HepG2 (cell line): Measurements from ENCODE around the gene RAD1. TPM values are rescaled to one million over a fixed set of nuclear protein-coding genes. Genes with fewer than 3 reads are reported as not detected.

ENCODE experiments used
- ATF6 ChIP-seq: sonication (generic); formaldehyde crosslinking; conservative IDR thresholded peaks from 2 replicates; pipeline ENCODE4 v1.4.0; 2020; ENCODE audit warnings: missing genetic modification reagents
- ATF7 ChIP-seq, 2 experiments: fragments of 450-650 bp in 1 of 2; sonication (generic) in 1 of 2; formaldehyde crosslinking in 1 of 2; IDR thresholded peaks; 2 replicates each; pipeline versions ENCODE4 v1.4.0 to v1.6.1; 2016 to 2020; ENCODE audit warnings: antibody characterized with exemption in 1 of 2, mild to moderate bottlenecking in 1 of 2, missing genetic modification reagents in 1 of 2
- DPF2 ChIP-seq: sonication (generic); formaldehyde crosslinking; IDR thresholded peaks from 2 replicates; pipeline ENCODE4 v1.4.0; 2020; ENCODE audit warnings: mild to moderate bottlenecking, low read depth, missing genetic modification reagents, borderline replicate concordance
- EHMT2 ChIP-seq: fragments of 200-600 bp; sonication (generic); IDR thresholded peaks from 2 replicates; pipeline ENCODE4 v1.7.0; 2017; ENCODE audit warnings: antibody characterized with exemption, low read depth, low read length, borderline replicate concordance
- FOXA1 ChIP-seq, 2 experiments: fragments of 450-650 bp in 1 of 2; sonication (generic) in 1 of 2; formaldehyde crosslinking in 1 of 2; IDR thresholded peaks; 2 replicates each; pipeline versions ENCODE4 v1.4.0 to v1.6.1; 2016 to 2020; ENCODE audit warnings: missing genetic modification reagents in 1 of 2
- HOXD1 ChIP-seq: sonication (generic); formaldehyde crosslinking; IDR thresholded peaks from 2 replicates; pipeline ENCODE4 v1.5.0; 2020; ENCODE audit warnings: missing genetic modification reagents
- MIER3 ChIP-seq: IDR thresholded peaks from 2 replicates; pipeline ENCODE4 v1.6.1; 2016; ENCODE audit warnings: missing compliant biosample characterization, borderline replicate concordance
- NR2F6 ChIP-seq, 2 experiments: IDR thresholded peaks; 2 replicates each; pipeline ENCODE4 v1.6.1; 2016; ENCODE audit warnings: antibody characterized with exemption in 1 of 2, mild to moderate bottlenecking in 1 of 2
- RAD51 ChIP-seq: fragments of 450-650 bp; IDR thresholded peaks from 2 replicates; pipeline ENCODE4 v1.6.1; 2016; ENCODE audit warnings: borderline replicate concordance
- SMAD1 ChIP-seq: sonication (generic); formaldehyde crosslinking; IDR thresholded peaks from 2 replicates; pipeline ENCODE4 v1.4.0; 2020; ENCODE audit warnings: missing genetic modification reagents, low read depth, mild to moderate bottlenecking, borderline replicate concordance
- TP53 ChIP-seq: sonication (generic); formaldehyde crosslinking; conservative IDR thresholded peaks from 2 replicates; pipeline ENCODE4 v1.4.0; 2020; ENCODE audit warnings: missing genetic modification reagents
- ZIK1 ChIP-seq: sonication (generic); formaldehyde crosslinking; IDR thresholded peaks from 2 replicates; pipeline ENCODE4 v1.5.0; 2020; ENCODE audit warnings: mild to moderate bottlenecking, low read depth, missing genetic modification reagents, borderline replicate concordance
- ZNF251 ChIP-seq: sonication (generic); formaldehyde crosslinking; IDR thresholded peaks from 2 replicates; pipeline ENCODE4 v1.9.0; 2021; ENCODE audit warnings: mild to moderate bottlenecking, missing genetic modification reagents
- ZNF335 ChIP-seq: sonication (generic); formaldehyde crosslinking; IDR thresholded peaks from 2 replicates; pipeline ENCODE4 v1.4.0; 2020; ENCODE audit warnings: missing genetic modification reagents
- ZNF572 ChIP-seq: sonication (generic); formaldehyde crosslinking; IDR thresholded peaks from 2 replicates; pipeline ENCODE4 v1.5.1; 2020; ENCODE audit warnings: mild to moderate bottlenecking, missing genetic modification reagents
- ZSCAN22 ChIP-seq: sonication (generic); formaldehyde crosslinking; IDR thresholded peaks from 2 replicates; pipeline ENCODE4 v1.4.0; 2020; ENCODE audit warnings: mild to moderate bottlenecking, missing genetic modification reagents
- polyA plus RNA-seq, 8 experiments: library from polyadenylated mRNA; depleted of rRNA in 3 of 8; stranded (reverse) in 7 of 8; unstranded in 1 of 8; fragments of >200 nt; fragmentation: Illumina TruSeq in 4 of 8; extraction: Trizol in 4 of 8; gene quantifications; 2 replicates each; pipeline versions ENCODE4 v1.2.1 to v1.2.3, GENCODE V29; 2011 to 2016; ENCODE audit warnings: low read depth in 4 of 8, missing spikeins in 1 of 8, mixed read lengths in 1 of 8; ENCODE audit not compliant: insufficient read depth in 1 of 8
- total RNA-seq, 5 experiments: library from RNA; depleted of rRNA; stranded (reverse); fragments of >200 nt; fragmentation: Illumina TruSeq; extraction: Trizol; gene quantifications; 2 replicates each; pipeline ENCODE4 v1.2.3, GENCODE V29; 2016; ENCODE audit warnings: low read depth in 1 of 5
- TF ChIP-seq, protein P1 (sequence below): sonication (generic); formaldehyde crosslinking; IDR thresholded peaks from 2 replicates; pipeline ENCODE4 v1.5.1; 2020; ENCODE audit warnings: missing genetic modification reagents, mild to moderate bottlenecking, borderline replicate concordance
- TF ChIP-seq, protein P2 (sequence below): sonication (generic); formaldehyde crosslinking; IDR thresholded peaks from 2 replicates; pipeline ENCODE4 v1.4.0; 2020; ENCODE audit warnings: missing genetic modification reagents, borderline replicate concordance

The RAD1 gene
- total and polyA plus RNA-seq, 2 of the 13 experiments (the other 11 are each of a cell fraction or from before 2014, with no cell fraction given): 14.7 to 39.1 TPM

DNA sequence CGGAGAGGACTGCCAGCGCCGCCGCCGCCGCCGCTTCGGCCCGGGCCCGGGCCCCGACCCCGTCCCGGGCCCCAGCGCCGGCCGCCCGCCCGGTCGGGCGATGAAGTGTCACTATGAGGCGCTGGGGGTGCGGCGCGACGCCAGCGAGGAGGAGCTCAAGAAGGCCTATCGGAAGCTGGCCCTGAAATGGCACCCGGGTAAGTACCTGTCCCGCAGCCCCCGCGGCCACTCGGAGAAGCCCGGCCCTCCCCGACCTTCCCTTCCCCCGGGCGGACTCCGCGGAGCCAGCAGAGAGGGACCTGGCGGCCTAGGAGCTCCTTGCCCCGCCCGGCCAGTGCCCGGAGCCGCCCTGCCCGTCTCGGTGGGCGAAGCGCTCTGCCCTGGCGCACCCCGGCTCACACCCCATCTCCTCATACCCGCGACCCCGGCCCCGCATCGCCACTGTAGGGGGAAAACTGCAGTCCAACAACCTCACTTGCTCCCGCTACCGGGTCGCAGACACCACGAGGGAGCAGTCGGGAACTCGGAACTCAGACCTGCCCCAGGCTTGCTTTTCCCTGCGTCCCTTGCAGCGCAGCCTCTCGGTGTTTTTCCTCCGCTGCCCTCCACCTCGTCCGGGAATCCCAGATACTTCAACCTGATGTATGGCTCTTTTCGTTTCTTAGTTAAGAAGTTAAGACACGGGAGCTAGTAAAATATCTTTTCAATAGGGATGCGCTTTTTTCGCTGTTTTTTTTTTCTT is 14.6 kb upstream of the RAD1 start (continued):
- TF ChIP-seq, protein P1, sequence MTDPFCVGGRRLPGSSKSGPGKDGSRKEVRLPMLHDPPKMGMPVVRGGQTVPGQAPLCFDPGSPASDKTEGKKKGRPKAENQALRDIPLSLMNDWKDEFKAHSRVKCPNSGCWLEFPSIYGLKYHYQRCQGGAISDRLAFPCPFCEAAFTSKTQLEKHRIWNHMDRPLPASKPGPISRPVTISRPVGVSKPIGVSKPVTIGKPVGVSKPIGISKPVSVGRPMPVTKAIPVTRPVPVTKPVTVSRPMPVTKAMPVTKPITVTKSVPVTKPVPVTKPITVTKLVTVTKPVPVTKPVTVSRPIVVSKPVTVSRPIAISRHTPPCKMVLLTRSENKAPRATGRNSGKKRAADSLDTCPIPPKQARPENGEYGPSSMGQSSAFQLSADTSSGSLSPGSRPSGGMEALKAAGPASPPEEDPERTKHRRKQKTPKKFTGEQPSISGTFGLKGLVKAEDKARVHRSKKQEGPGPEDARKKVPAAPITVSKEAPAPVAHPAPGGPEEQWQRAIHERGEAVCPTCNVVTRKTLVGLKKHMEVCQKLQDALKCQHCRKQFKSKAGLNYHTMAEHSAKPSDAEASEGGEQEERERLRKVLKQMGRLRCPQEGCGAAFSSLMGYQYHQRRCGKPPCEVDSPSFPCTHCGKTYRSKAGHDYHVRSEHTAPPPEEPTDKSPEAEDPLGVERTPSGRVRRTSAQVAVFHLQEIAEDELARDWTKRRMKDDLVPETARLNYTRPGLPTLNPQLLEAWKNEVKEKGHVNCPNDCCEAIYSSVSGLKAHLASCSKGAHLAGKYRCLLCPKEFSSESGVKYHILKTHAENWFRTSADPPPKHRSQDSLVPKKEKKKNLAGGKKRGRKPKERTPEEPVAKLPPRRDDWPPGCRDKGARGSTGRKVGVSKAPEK: no peak
- TF ChIP-seq ATF7 (IDR thresholded peaks at IDR 0.05) (no peak), ATF7 (CRISPR knock-in tag; IDR thresholded peaks at IDR 0.05) (no peak), ZNF251 (CRISPR knock-in tag) (no peak), ZSCAN22 (CRISPR knock-in tag) (no peak), RAD51 (no peak), ATF6 (no peak), SMAD1 (CRISPR knock-in tag) (no peak), TP53 (no peak), HOXD1 (CRISPR knock-in tag) (no peak), NR2F6 (IDR thresholded peaks at IDR 0.05) (no peak), NR2F6 (CRISPR knock-in tag; IDR thresholded peaks at IDR 0.05) (no peak), ZNF572 (CRISPR knock-in tag) (no peak), DPF2 (CRISPR knock-in tag) (no peak), ZNF335 (no peak), EHMT2 (no peak), ZIK1 (CRISPR knock-in tag) (no peak), FOXA1 (IDR thresholded peaks at IDR 0.05) (no peak), FOXA1 (CRISPR knock-in tag; IDR thresholded peaks at IDR 0.05) (no peak), MIER3 (CRISPR knock-in tag) (no peak)
- TF ChIP-seq, protein P2, sequence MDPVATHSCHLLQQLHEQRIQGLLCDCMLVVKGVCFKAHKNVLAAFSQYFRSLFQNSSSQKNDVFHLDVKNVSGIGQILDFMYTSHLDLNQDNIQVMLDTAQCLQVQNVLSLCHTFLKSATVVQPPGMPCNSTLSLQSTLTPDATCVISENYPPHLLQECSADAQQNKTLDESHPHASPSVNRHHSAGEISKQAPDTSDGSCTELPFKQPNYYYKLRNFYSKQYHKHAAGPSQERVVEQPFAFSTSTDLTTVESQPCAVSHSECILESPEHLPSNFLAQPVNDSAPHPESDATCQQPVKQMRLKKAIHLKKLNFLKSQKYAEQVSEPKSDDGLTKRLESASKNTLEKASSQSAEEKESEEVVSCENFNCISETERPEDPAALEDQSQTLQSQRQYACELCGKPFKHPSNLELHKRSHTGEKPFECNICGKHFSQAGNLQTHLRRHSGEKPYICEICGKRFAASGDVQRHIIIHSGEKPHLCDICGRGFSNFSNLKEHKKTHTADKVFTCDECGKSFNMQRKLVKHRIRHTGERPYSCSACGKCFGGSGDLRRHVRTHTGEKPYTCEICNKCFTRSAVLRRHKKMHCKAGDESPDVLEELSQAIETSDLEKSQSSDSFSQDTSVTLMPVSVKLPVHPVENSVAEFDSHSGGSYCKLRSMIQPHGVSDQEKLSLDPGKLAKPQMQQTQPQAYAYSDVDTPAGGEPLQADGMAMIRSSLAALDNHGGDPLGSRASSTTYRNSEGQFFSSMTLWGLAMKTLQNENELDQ: no peak
